Activated B cell treated with CpG ODN at 0.5 μM for 24 hours (primary cell): Measurements from ENCODE around the gene DNAJC5. TPM values are rescaled to one million over a fixed set of nuclear protein-coding genes. Genes with fewer than 3 reads are reported as not detected.

ENCODE experiments used
- ATAC-seq: fragments of 200-7000 bp; cut with Tn5 transposase; one replicate; pipeline ENCODE4 v1.10.0; 2021; ENCODE audit warnings: low read depth, mild to moderate bottlenecking, moderate library complexity
- CTCF ChIA-PET: fragments of 350-600 bp; sonication (Branson Sonifier 250); formaldehyde crosslinking; loops from one replicate; lab custom pipeline; 2021; ENCODE audit warnings: antibody characterized with exemption; lab: Charles Lee
- POLR2A ChIA-PET: fragments of 350-600 bp; sonication (Branson Sonifier 250); formaldehyde crosslinking; loops from one replicate; lab custom pipeline; 2021; ENCODE audit warnings: antibody characterized with exemption; lab: Charles Lee
- DNase-seq: peaks from one replicate; pipeline ENCODE4 v3.0.0; 2022
- H3K27ac Mint-ChIP-seq: one replicate; pipeline ENCODE4 v1.8.0; 2020; ENCODE audit warnings: mixed read lengths
- H3K27me3 Mint-ChIP-seq: one replicate; pipeline ENCODE4 v1.8.0; 2021; ENCODE audit warnings: mixed read lengths
- H3K36me3 Mint-ChIP-seq: one replicate; pipeline ENCODE4 v1.8.0; 2021; ENCODE audit warnings: low read depth, mixed read lengths
- H3K4me1 Mint-ChIP-seq: one replicate; pipeline ENCODE4 v1.8.0; 2021; ENCODE audit warnings: mixed read lengths
- H3K4me3 Mint-ChIP-seq: one replicate; pipeline ENCODE4 v1.8.0; 2020; ENCODE audit warnings: mild to moderate bottlenecking, mixed read lengths
- H3K9me3 Mint-ChIP-seq: one replicate; pipeline ENCODE4 v1.8.0; 2020; ENCODE audit warnings: mixed read lengths
- CTCF ChIP-seq: fragments of 200-600 bp; IDR thresholded peaks from one replicate; pipeline ENCODE4 v1.8.0; 2022; ENCODE audit warnings: antibody characterized with exemption, mild to moderate bottlenecking
- intact Hi-C: fragments of 100-400 bp; cut with micrococcal nuclease; formaldehyde crosslinking; loops from one replicate; pipeline ENCODE4 v1.15.1; 2024
- total RNA-seq: library from RNA; stranded (reverse); gene quantifications from 2 replicates; pipeline ENCODE4 v1.2.3, GENCODE V29; 2022

The DNAJC5 gene
- total RNA-seq, 1 donor from 2014 or later, result 28.6 TPM

GRCh38 chr20:63966172-63966943 lies 71.4 kb downstream of the DNAJC5 start:
- Mint-ChIP-seq H3K4me1 (peaks cover 12% of the 10 kb centered on the region), H3K36me3 (peaks cover 18% of the 10 kb centered on the region), H3K27ac (no peak overlapping the region), H3K4me3 (no peak overlapping the region), H3K9me3 (no peaks in the 10 kb centered on the region), H3K27me3 (no peaks in the 10 kb centered on the region)
- ATAC-seq (no peak), DNase-seq (no peak)
- POLR2A ChIA-PET, result no interaction called here
- no peak for TF ChIP-seq CTCF
- CTCF ChIA-PET, result no interaction called here
- intact Hi-C loops, result no loop called here

GRCh38 chr20:63966944-63967322 lies 72.0 kb downstream of the DNAJC5 start:
- intact Hi-C loops, result no loop called here
- DNase-seq, result no peak
- Mint-ChIP-seq H3K36me3 (peaks cover 14% of the 10 kb centered on the region), H3K4me3 (no peak overlapping the region), H3K27me3 (no peaks in the 10 kb centered on the region), H3K4me1 (peaks cover 12% of the 10 kb centered on the region), H3K9me3 (no peaks in the 10 kb centered on the region), H3K27ac (no peak overlapping the region)
- POLR2A ChIA-PET, result no interaction called here
- CTCF ChIA-PET, result no interaction called here
- TF ChIP-seq CTCF, result no peak
- no peak for ATAC-seq

- ATAC-seq, result no peak
- POLR2A ChIA-PET, result interaction anchor here (1.0 kb wide), 1 partner anchor 10 kb away, joined by 4 read pairs; no protein-coding TSS in a partner anchor
- H3K4me1 Mint-ChIP-seq, result peaks cover 12% of the 10 kb centered on the region
- intact Hi-C loops, result no loop called here
- no peak for TF ChIP-seq CTCF
- H3K36me3 Mint-ChIP-seq, result peaks cover 10% of the 10 kb centered on the region
- DNase-seq, result peak; percentile 9
- no peak overlapping the region for H3K4me3 Mint-ChIP-seq
- H3K9me3 Mint-ChIP-seq, result no peaks in the 10 kb centered on the region
- H3K27ac Mint-ChIP-seq, result no peak overlapping the region
- CTCF ChIA-PET, result no interaction called here
- H3K27me3 Mint-ChIP-seq, result no peaks in the 10 kb centered on the region
Observed at GRCh38 chr20:63967330-63968135, 72.6 kb downstream of the DNAJC5 start.

DNA sequence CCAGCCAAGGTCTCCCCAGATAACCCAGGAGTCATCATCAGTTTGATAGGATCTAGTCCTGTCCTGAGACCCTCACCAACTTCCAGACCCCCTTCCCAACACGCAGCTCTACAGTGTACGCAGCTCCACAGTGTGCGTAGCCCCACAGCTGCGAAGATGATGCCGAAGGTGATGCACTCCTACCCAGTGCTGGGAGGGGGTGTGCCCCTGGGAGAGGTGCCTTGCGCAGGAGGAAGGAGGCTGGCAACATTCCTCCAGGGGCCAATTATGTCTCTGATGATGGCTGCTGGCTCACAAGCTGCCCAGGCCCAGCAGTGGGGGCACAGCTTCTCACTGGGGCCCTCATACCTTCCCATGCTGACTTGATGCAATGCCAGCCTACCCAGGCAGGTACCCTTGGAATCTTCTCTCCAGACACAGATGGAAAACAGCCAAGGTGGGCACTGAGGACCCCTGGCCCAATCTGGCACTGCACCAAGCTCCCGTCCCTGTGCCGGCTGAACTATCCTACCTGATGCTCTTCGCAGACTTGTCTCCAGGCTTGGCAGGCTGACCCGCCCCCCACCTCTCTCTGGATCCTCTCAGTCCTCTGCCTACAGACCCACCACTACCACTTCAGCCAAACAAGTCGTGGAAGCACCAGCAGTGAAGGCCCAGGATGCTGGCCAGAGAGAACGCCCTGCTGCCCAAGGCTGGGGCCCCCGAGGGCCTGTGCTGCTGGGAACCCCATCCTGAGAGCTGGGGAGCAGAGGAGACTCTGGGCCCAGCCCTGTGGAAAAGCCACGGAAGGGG lies 73.4 kb downstream of the DNAJC5 start:
- H3K36me3 Mint-ChIP-seq, result peaks cover 6% of the 10 kb centered on the region
- no peak for DNase-seq

More for the DNA sequence above, 73.4 kb downstream of the DNAJC5 start:
- Mint-ChIP-seq H3K4me1 (peaks cover 13% of the 10 kb centered on the region), H3K4me3 (peak overlapping the region; percentile 83), H3K27ac (no peak overlapping the region), H3K9me3 (no peaks in the 10 kb centered on the region), H3K27me3 (no peaks in the 10 kb centered on the region)
- ChIA-PET CTCF (no interaction called here), POLR2A (interaction anchor here (0.7 to 1.0 kb wide), 2 partner anchors 11 to 12 kb away, joined by 4 read pairs; partner anchors contain the start of gene UCKL1)
- no peak for ATAC-seq
- TF ChIP-seq CTCF, result no peak
- intact Hi-C loops, result no loop called here
